HEK293 (cell line): ENCODE results near the gene SH3D19.

Source experiments
- HOXA7 ChIP-seq: sonication (generic); formaldehyde crosslinking; IDR thresholded peaks from 2 replicates; pipeline ENCODE4 v1.8.1; 2022; ENCODE audit warnings: missing genetic modification reagents, borderline replicate concordance
- SETDB1 ChIP-seq: IDR thresholded peaks from one replicate; pipeline ENCODE4 v1.6.1; 2017; ENCODE audit warnings: mild to moderate bottlenecking, low read length, moderate library complexity, mixed read lengths; ENCODE audit not compliant: insufficient read length
- ZNF133 ChIP-seq: fragments of 450-650 bp; formaldehyde crosslinking; IDR thresholded peaks from 2 replicates; pipeline ENCODE4 v1.5.1; 2016; ENCODE audit warnings: missing biosample characterization, missing genetic modification characterization
- ZNF274 ChIP-seq, 2 experiments: fragments of 200-500 bp in 1 of 2; fragments of 450-650 bp in 1 of 2; sonication (Bioruptor generic) in 1 of 2; formaldehyde crosslinking in 1 of 2; IDR thresholded peaks; 2 replicates each; pipeline versions ENCODE4 v1.5.1 to v1.6.1; 2014 to 2016; ENCODE audit warnings: borderline replicate concordance in 1 of 2, inconsistent platforms in 1 of 2, low read length in 1 of 2, missing biosample characterization in 1 of 2, missing genetic modification characterization in 1 of 2
- ZNF514 ChIP-seq: fragments of 450-650 bp; formaldehyde crosslinking; IDR thresholded peaks from 2 replicates; pipeline ENCODE4 v1.5.1; 2016; ENCODE audit warnings: missing biosample characterization, missing genetic modification characterization
- ZNF621 ChIP-seq: fragments of 450-650 bp; formaldehyde crosslinking; IDR thresholded peaks from 2 replicates; pipeline ENCODE4 v1.5.1; 2017; ENCODE audit warnings: missing biosample characterization, missing genetic modification characterization
- ZNF777 ChIP-seq: fragments of 450-650 bp; formaldehyde crosslinking; IDR thresholded peaks from 2 replicates; pipeline ENCODE4 v1.5.1; 2017; ENCODE audit warnings: missing biosample characterization, missing genetic modification characterization, borderline replicate concordance
- ZSCAN16 ChIP-seq: fragments of 450-650 bp; formaldehyde crosslinking; IDR thresholded peaks from 2 replicates; pipeline ENCODE4 v1.5.1; 2016; ENCODE audit warnings: missing biosample characterization, missing genetic modification characterization
- ZSCAN23 ChIP-seq: fragments of 450-650 bp; formaldehyde crosslinking; IDR thresholded peaks from 2 replicates; pipeline ENCODE4 v1.5.1; 2016; ENCODE audit warnings: missing biosample characterization, missing genetic modification characterization
- TF ChIP-seq, protein P1 (sequence below): fragments of 450-650 bp; formaldehyde crosslinking; IDR thresholded peaks from 2 replicates; pipeline ENCODE4 v1.5.1; 2017; ENCODE audit warnings: missing biosample characterization, missing genetic modification characterization
- TF ChIP-seq, protein P2 (sequence below): fragments of 450-650 bp; IDR thresholded peaks from 2 replicates; pipeline ENCODE4 v1.5.1; 2018; ENCODE audit warnings: missing biosample characterization, missing genetic modification characterization
- TF ChIP-seq, protein P3 (sequence below): fragments of 450-650 bp; formaldehyde crosslinking; IDR thresholded peaks from 2 replicates; pipeline ENCODE4 v1.5.1; 2016; ENCODE audit warnings: missing biosample characterization, missing genetic modification characterization
- TF ChIP-seq, protein P4 (sequence below): fragments of 450-650 bp; formaldehyde crosslinking; optimal IDR thresholded peaks from 2 replicates; pipeline ENCODE3; 2016; ENCODE audit warnings: missing biosample characterization, mild to moderate bottlenecking, missing genetic modification characterization
- TF ChIP-seq, protein P5 (sequence below): fragments of 450-650 bp; formaldehyde crosslinking; IDR thresholded peaks from 2 replicates; pipeline ENCODE4 v1.5.1; 2016; ENCODE audit warnings: missing biosample characterization, missing genetic modification characterization

DNA sequence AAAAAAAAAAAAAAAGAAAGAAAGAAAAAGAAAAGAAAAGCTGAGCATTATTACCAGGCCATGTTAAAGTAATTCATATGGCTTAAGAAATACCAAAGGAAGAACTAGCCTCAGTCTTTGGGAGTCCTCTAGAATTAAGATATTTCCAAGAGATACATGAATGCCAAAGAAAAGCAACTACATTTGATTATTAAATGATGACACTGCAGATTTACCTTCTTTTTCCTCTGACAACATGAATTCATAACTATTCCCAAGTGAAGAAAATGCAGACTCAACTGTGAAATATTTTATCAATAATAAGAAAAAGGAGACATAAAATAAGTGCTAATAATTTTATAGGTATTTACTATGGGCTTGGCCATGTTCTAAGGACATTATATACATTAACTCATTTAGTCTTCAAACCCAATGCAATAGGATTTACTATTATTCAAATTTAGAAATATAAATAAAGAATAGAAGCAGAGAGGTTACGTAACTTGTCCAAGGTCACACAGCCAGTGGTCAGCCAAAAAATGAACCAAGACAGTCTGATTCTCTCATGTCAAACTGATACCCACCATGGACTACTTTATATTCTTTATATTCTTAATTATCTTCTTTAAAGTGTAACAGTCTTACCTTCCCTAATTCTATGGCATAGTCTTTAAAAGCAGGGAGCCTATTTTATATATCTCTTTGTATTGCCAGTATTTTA lies 6.9 kb downstream of the SH3D19 start:
- TF ChIP-seq, protein P1, sequence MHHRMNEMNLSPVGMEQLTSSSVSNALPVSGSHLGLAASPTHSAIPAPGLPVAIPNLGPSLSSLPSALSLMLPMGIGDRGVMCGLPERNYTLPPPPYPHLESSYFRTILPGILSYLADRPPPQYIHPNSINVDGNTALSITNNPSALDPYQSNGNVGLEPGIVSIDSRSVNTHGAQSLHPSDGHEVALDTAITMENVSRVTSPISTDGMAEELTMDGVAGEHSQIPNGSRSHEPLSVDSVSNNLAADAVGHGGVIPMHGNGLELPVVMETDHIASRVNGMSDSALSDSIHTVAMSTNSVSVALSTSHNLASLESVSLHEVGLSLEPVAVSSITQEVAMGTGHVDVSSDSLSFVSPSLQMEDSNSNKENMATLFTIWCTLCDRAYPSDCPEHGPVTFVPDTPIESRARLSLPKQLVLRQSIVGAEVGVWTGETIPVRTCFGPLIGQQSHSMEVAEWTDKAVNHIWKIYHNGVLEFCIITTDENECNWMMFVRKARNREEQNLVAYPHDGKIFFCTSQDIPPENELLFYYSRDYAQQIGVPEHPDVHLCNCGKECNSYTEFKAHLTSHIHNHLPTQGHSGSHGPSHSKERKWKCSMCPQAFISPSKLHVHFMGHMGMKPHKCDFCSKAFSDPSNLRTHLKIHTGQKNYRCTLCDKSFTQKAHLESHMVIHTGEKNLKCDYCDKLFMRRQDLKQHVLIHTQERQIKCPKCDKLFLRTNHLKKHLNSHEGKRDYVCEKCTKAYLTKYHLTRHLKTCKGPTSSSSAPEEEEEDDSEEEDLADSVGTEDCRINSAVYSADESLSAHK: no peak
- no peak for TF ChIP-seq SETDB1
- no peak for TF ChIP-seq ZNF274 (IDR thresholded peaks at IDR 0.05; ENCODE audit: low read length)
- TF ChIP-seq ZNF274 (tag by site-specific recombination; IDR thresholded peaks at IDR 0.05; ENCODE audit: borderline replicate concordance): no peak
- no peak for TF ChIP-seq HOXA7 (CRISPR knock-in tag)
- TF ChIP-seq, protein P2, sequence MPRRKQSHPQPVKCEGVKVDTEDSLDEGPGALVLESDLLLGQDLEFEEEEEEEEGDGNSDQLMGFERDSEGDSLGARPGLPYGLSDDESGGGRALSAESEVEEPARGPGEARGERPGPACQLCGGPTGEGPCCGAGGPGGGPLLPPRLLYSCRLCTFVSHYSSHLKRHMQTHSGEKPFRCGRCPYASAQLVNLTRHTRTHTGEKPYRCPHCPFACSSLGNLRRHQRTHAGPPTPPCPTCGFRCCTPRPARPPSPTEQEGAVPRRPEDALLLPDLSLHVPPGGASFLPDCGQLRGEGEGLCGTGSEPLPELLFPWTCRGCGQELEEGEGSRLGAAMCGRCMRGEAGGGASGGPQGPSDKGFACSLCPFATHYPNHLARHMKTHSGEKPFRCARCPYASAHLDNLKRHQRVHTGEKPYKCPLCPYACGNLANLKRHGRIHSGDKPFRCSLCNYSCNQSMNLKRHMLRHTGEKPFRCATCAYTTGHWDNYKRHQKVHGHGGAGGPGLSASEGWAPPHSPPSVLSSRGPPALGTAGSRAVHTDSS: no peak
- TF ChIP-seq ZNF514 (tag by site-specific recombination): no peak
- no peak for TF ChIP-seq ZNF133
- TF ChIP-seq, protein P3, sequence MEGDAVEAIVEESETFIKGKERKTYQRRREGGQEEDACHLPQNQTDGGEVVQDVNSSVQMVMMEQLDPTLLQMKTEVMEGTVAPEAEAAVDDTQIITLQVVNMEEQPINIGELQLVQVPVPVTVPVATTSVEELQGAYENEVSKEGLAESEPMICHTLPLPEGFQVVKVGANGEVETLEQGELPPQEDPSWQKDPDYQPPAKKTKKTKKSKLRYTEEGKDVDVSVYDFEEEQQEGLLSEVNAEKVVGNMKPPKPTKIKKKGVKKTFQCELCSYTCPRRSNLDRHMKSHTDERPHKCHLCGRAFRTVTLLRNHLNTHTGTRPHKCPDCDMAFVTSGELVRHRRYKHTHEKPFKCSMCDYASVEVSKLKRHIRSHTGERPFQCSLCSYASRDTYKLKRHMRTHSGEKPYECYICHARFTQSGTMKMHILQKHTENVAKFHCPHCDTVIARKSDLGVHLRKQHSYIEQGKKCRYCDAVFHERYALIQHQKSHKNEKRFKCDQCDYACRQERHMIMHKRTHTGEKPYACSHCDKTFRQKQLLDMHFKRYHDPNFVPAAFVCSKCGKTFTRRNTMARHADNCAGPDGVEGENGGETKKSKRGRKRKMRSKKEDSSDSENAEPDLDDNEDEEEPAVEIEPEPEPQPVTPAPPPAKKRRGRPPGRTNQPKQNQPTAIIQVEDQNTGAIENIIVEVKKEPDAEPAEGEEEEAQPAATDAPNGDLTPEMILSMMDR: no peak
- TF ChIP-seq, protein P4, sequence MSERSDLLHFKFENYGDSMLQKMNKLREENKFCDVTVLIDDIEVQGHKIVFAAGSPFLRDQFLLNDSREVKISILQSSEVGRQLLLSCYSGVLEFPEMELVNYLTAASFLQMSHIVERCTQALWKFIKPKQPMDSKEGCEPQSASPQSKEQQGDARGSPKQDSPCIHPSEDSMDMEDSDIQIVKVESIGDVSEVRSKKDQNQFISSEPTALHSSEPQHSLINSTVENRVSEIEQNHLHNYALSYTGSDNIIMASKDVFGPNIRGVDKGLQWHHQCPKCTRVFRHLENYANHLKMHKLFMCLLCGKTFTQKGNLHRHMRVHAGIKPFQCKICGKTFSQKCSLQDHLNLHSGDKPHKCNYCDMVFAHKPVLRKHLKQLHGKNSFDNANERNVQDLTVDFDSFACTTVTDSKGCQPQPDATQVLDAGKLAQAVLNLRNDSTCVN (tag by site-specific recombination): no peak
- TF ChIP-seq, protein P5, sequence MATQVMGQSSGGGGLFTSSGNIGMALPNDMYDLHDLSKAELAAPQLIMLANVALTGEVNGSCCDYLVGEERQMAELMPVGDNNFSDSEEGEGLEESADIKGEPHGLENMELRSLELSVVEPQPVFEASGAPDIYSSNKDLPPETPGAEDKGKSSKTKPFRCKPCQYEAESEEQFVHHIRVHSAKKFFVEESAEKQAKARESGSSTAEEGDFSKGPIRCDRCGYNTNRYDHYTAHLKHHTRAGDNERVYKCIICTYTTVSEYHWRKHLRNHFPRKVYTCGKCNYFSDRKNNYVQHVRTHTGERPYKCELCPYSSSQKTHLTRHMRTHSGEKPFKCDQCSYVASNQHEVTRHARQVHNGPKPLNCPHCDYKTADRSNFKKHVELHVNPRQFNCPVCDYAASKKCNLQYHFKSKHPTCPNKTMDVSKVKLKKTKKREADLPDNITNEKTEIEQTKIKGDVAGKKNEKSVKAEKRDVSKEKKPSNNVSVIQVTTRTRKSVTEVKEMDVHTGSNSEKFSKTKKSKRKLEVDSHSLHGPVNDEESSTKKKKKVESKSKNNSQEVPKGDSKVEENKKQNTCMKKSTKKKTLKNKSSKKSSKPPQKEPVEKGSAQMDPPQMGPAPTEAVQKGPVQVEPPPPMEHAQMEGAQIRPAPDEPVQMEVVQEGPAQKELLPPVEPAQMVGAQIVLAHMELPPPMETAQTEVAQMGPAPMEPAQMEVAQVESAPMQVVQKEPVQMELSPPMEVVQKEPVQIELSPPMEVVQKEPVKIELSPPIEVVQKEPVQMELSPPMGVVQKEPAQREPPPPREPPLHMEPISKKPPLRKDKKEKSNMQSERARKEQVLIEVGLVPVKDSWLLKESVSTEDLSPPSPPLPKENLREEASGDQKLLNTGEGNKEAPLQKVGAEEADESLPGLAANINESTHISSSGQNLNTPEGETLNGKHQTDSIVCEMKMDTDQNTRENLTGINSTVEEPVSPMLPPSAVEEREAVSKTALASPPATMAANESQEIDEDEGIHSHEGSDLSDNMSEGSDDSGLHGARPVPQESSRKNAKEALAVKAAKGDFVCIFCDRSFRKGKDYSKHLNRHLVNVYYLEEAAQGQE (tag by site-specific recombination): no peak
- no peak for TF ChIP-seq ZNF621 (tag by site-specific recombination)
- TF ChIP-seq ZSCAN23 (tag by site-specific recombination): no peak
- no peak for TF ChIP-seq ZNF777 (tag by site-specific recombination)
- no peak for TF ChIP-seq ZSCAN16
